GM21737 (cell line): ENCODE results near the gene STX8.
"Not testable (repeated sequence)": the region's sequence is repeated elsewhere in the genome, so short reads cannot be mapped to it uniquely, and the experiment has no call there.

ENCODE experiments used
- ATAC-seq: cut with Tn5 transposase; IDR thresholded peaks from one replicate; pipeline ENCODE4 v1.9.1; 2021; ENCODE audit warnings: mild to moderate bottlenecking, moderate library complexity; ENCODE audit not compliant: unreplicated experiment

Gene STX8

GRCh38 chr17:9408381-9408780, 167.2 kb downstream of the STX8 start:
- no peak for ATAC-seq

GRCh38 chr17:9406046-9406606, 169.5 kb downstream of the STX8 start:
- ATAC-seq: no peak

- no peak for ATAC-seq
Measured at GRCh38 chr17:9403257-9403656, 172.4 kb downstream of the STX8 start.

GRCh38 chr17:9402590-9403199, 172.9 kb downstream of the STX8 start:
- ATAC-seq: no peak

- ATAC-seq: no peak
Measured at GRCh38 chr17:9401434-9401833, 174.2 kb downstream of the STX8 start.

- ATAC-seq: peak; percentile 79
Measured at GRCh38 chr17:9389111-9389527, 186.5 kb downstream of the STX8 start.

GRCh38 chr17:9386401-9386800, 189.2 kb downstream of the STX8 start:
- ATAC-seq: no peak

- no peak for ATAC-seq
Measured at GRCh38 chr17:9383826-9384225, 191.8 kb downstream of the STX8 start.

GRCh38 chr17:9382626-9383025, 193.0 kb downstream of the STX8 start:
- ATAC-seq: no peak

- ATAC-seq: no peak
Measured at GRCh38 chr17:9381068-9381467, 194.6 kb downstream of the STX8 start.

GRCh38 chr17:9380361-9380760, 195.3 kb downstream of the STX8 start:
- ATAC-seq: no peak

GRCh38 chr17:9376177-9376576, 199.4 kb downstream of the STX8 start:
- ATAC-seq: not testable (repeated sequence)

- no peak for ATAC-seq
Measured at GRCh38 chr17:9371019-9371418, 204.6 kb downstream of the STX8 start.

GRCh38 chr17:9370467-9370866, 205.2 kb downstream of the STX8 start:
- no peak for ATAC-seq

- no peak for ATAC-seq
Measured at GRCh38 chr17:9368631-9369030, 207.0 kb downstream of the STX8 start.

- ATAC-seq: no peak
Measured at GRCh38 chr17:9367156-9367555, 208.5 kb downstream of the STX8 start.

- no peak for ATAC-seq
Measured at GRCh38 chr17:9364837-9365430, 210.7 kb downstream of the STX8 start.

- ATAC-seq: no peak
Measured at GRCh38 chr17:9363440-9364350, 211.9 kb downstream of the STX8 start.

- no peak for ATAC-seq
Measured at GRCh38 chr17:9361188-9361955, 214.2 kb downstream of the STX8 start.

- no peak for ATAC-seq
Measured at GRCh38 chr17:9360677-9361081, 214.9 kb downstream of the STX8 start.

GRCh38 chr17:9356488-9356911, 219.1 kb downstream of the STX8 start:
- no peak for ATAC-seq
